Panc1 (cell line): ENCODE data around the gene OR6A2.

ENCODE experiments used
- CTCF ChIP-seq: fragments of 450-650 bp; IDR thresholded peaks from 2 replicates; pipeline ENCODE4 v1.5.1; 2017; ENCODE audit warnings: mild to moderate bottlenecking
- POLR2AphosphoS5 ChIP-seq: IDR thresholded peaks from 2 replicates; pipeline ENCODE4 v1.6.1; 2012; ENCODE audit warnings: mild to moderate bottlenecking, low read depth, low read length, moderate library complexity
- REST ChIP-seq, 2 experiments: IDR thresholded peaks; 2 replicates each; pipeline ENCODE4 v1.6.1; 2011 to 2012; ENCODE audit warnings: low read depth in 2 of 2, control low read depth in 1 of 2, low read length in 1 of 2, mild to moderate bottlenecking in 1 of 2, moderate library complexity in 1 of 2; ENCODE audit not compliant: insufficient read depth in 1 of 2
- SIN3A ChIP-seq: IDR thresholded peaks from 2 replicates; pipeline ENCODE4 v1.6.1; 2012; ENCODE audit warnings: low read depth, mild to moderate bottlenecking, low read length, moderate library complexity, borderline replicate concordance; ENCODE audit not compliant: insufficient read depth

DNA sequence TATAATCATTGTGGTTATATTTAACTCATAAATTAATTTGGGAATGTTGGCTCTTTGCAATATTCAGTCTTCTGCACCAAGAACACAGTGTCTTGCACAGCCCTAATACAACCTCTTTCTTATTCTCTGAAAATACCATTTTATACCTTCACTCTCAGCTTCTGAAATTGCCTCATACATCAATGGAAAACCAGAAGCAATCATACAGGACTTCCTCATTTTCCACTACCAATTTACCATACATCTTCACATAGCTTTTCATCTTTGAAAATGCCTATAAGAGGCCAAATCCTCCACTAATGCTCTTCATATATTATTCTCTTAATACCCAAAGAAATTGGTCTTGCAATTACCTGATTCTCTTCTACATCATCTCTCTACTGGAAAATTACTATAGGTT, 21.0 kb downstream of the OR6A2 start:
- no peak for TF ChIP-seq CTCF
- TF ChIP-seq REST (IDR thresholded peaks at IDR 0.05; ENCODE audit: insufficient read depth in 1 of 2, low read depth in 2 of 2, low read length in 1 of 2), result no peak
- TF ChIP-seq POLR2AphosphoS5, result no peak
- TF ChIP-seq SIN3A, result no peak
